Measurements from ENCODE around the gene CPLANE1.
"Not testable (repeated sequence)": the region's sequence is repeated elsewhere in the genome, so short reads cannot be mapped to it uniquely, and the experiment has no call there.

The CPLANE1 gene

DNA sequence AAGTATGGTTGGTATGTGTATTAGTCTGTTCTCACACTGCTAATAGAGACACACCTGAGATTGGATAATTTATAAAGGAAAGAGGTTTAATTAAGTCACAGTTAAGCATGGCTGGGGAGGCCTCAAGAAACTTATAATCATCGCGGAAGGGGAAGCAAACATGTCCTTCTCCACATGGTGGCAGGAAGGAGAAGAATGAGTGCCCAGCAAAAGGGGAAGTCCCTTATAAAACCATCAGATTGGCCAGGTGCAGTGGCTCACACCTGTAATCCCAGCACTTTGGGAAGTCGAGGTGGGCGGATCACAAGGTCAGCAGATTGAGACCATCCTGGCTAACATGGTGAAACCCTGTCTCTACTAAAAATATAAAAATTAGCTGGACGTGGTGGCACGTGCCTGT, 113.9 kb downstream of the CPLANE1 start:
- in situ Hi-C loops (cut with MboI; ENCODE audit: low sequenced_read_pairs); DNase-seq (ENCODE audit: low spot score in 2 of 2): not testable (repeated sequence)

DNA sequence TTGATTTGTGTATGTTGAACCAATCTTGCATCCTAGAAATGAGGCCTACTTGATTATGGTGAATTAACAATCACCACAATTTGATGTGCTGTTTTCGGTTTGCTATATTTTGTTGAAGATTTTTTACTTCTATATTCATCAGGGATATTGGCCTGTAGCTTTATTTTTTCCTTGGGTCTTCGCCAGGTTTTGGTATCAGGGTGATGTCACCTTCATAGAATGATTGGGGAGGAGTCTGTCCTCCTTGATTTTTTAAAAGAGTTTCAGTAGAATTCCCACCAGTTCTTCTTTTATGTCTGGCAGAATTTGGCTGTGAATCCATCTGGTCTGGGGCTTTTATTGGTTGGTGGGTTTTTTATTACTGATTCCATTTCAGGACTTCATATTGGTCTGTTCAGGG, 115.2 kb downstream of the CPLANE1 start:
- no peaks in the 10 kb centered on the region for H3K4me1 ChIP-seq
- no peak overlapping the region for H3K4me3 ChIP-seq
- DNase-seq (ENCODE audit: low spot score in 2 of 2) = no peak
- H3K9me3 ChIP-seq = peaks cover 13% of the 10 kb centered on the region
- H3K27me3 ChIP-seq (ENCODE audit: low read depth) = no peaks in the 10 kb centered on the region
- in situ Hi-C loops (cut with MboI; ENCODE audit: low sequenced_read_pairs) = no loop called here
- peaks cover 12% of the 10 kb centered on the region for H3K36me3 ChIP-seq (replicated peaks)

More for the DNA sequence above, 113.9 kb downstream of the CPLANE1 start:
- not testable (repeated sequence) for H3K27me3 ChIP-seq (ENCODE audit: low read depth); H3K4me3 ChIP-seq; H3K4me1 ChIP-seq
- H3K9me3 ChIP-seq = peaks cover 13% of the 10 kb centered on the region
- peaks cover 11% of the 10 kb centered on the region for H3K36me3 ChIP-seq (replicated peaks)

DNA sequence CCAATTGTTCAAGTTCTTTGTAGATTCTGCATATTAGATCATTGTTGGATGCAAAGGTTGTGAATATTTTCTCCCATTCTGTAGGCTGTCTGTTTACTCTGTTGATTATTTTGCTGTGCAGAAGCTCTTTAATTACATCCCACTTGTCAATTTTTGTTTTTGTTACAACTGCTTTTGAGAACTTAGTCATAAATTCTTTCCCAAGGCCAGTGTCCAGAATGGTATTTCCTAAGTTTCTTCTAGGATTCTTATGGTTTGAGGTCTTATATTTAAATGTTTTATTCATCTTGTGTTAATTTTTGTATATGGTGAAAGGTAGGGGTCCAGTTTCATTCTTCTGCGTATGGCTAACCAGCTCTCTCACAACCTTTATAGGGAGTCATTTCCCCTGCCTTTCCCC, 116.5 kb downstream of the CPLANE1 start:
- no peaks in the 10 kb centered on the region for H3K4me1 ChIP-seq
- in situ Hi-C loops (cut with MboI; ENCODE audit: low sequenced_read_pairs) = no loop called here
- H3K27me3 ChIP-seq (ENCODE audit: low read depth) = no peaks in the 10 kb centered on the region
- no peak for DNase-seq (ENCODE audit: low spot score in 2 of 2)
- peaks cover 12% of the 10 kb centered on the region for H3K36me3 ChIP-seq (replicated peaks)
- peaks cover 13% of the 10 kb centered on the region for H3K9me3 ChIP-seq
- no peak overlapping the region for H3K4me3 ChIP-seq

DNA sequence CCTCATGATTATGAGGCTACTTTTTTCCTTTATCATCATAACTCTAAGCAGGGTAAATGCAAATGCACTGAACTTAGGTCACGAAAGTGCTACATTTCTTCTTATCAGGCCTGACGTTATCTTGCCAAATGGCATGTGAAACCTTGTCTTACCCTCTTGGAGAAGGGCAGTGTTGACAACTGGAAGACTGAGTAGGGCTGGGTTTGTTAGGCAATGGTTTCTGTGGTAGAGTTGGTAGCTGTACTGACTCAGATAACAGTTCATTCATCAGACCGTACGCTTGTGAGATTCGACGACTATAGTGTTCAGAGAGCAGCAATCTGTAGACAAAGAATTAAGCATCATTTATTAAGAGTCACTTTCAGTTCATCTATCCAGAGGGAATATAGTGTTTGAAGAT, 127.7 kb downstream of the CPLANE1 start:
- peaks cover 13% of the 10 kb centered on the region for H3K36me3 ChIP-seq (replicated peaks)
- no peaks in the 10 kb centered on the region for H3K27me3 ChIP-seq (ENCODE audit: low read depth)
- no peak overlapping the region for H3K4me3 ChIP-seq
- in situ Hi-C loops (cut with MboI; ENCODE audit: low sequenced_read_pairs) = no loop called here
- no peak for DNase-seq (ENCODE audit: low spot score in 2 of 2)
- no peaks in the 10 kb centered on the region for H3K4me1 ChIP-seq
- H3K9me3 ChIP-seq = no peaks in the 10 kb centered on the region

DNA sequence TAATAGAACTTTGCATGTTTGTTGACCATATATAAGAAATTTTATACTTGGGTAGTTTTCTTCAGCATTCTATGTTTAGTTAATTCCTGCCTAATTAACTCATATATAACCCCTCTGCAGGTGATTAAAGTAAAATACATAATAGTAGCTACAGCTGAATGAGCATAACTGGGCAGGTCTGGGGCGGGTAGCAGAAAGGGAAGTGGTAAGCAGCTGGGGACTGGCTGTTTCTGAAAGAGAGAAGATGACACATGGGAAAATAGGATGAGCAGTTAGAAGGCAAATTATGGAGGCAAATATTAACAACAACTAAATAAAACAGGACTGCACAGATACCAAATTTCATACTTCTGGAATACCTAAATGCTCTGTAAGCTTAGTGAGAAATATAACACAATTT, 128.1 kb downstream of the CPLANE1 start:
- Histone ChIP-seq H3K9me3 (no peaks in the 10 kb centered on the region), H3K4me3 (no peak overlapping the region), H3K4me1 (no peaks in the 10 kb centered on the region), H3K36me3 (replicated peaks) (peaks cover 13% of the 10 kb centered on the region), H3K27me3 (ENCODE audit: low read depth) (no peaks in the 10 kb centered on the region)
- no peak for DNase-seq (ENCODE audit: low spot score in 2 of 2)
- in situ Hi-C loops (cut with MboI; ENCODE audit: low sequenced_read_pairs) = no loop called here

DNA sequence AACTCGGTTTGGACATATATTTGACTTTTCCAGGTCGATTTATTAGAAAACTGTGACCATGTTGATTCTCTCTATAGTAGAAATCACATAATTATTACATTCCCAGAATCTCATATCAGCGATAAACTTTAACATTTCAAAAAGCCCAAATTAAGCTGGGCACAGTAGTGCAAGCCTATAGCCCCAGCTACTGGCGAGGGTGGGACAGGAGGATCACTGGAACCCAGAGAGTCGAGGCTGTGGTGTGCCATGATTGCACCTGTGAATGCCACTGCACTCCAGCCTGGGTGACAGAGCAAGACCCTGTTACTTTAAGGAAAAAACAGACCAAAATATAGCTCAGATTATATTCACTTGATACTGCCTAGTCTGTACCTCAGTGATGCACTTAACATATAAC, 128.9 kb downstream of the CPLANE1 start:
- Histone ChIP-seq H3K4me3 (no peak overlapping the region), H3K4me1 (no peaks in the 10 kb centered on the region), H3K9me3 (no peaks in the 10 kb centered on the region), H3K36me3 (replicated peaks) (peaks cover 13% of the 10 kb centered on the region), H3K27me3 (ENCODE audit: low read depth) (no peaks in the 10 kb centered on the region)
- in situ Hi-C loops (cut with MboI; ENCODE audit: low sequenced_read_pairs) = no loop called here
- DNase-seq (ENCODE audit: low spot score in 2 of 2) = no peak

DNA sequence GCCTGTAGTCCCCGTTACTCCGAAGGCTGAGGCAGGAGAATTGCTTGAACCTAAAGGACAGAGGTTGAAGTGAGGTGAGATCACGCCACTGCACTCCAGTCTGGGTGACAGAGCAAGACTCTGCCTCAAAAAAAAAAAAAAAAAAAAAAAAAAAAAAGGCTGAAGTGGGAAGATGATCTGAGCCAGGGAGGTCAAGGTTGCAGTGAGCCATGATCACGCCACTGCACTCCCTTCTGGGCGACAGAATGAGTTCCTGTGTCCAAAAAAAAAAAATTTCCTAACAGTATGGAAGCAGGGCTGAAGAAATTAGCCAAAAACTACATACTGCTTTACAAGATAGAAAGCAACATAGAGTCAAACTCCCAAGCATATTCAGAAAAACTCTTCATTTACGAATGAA, 132.8 kb downstream of the CPLANE1 start:
- Histone ChIP-seq H3K4me1 (no peaks in the 10 kb centered on the region), H3K36me3 (replicated peaks) (peaks cover 23% of the 10 kb centered on the region)
- in situ Hi-C loops (cut with MboI; ENCODE audit: low sequenced_read_pairs) = no loop called here

DNA sequence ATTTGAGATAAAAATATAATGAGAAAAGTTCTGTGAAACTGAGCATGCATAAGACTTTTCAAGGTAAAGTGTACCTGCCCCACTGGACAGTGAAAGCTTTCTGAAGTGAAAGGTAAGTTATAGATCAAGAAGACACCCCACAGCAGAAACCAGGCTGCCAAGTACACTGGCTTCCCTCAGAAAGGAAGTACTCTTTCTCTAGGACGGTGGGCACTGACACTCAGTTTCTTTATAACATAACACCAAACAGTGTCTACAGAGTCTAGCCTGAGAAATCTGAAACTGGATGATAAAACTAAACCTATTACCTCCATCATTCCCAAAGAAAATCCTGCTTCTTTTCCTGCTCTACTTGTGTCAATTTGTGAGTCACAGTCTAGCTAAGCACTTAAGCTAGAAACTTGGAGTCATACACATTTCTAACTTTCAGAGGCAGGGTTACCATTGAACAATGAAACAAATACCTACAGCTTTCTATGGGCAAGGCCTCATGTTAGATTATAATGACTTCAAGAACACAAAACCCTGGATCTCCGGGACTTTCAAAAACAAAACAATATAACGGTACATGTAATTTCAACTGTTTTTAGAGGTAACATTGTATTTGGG, 136.7 kb downstream of the CPLANE1 start:
- H3K4me3 ChIP-seq = no peak overlapping the region
- H3K36me3 ChIP-seq (replicated peaks) = peaks cover 17% of the 10 kb centered on the region; the same call in 1 of the 2 replicates
- H3K27me3 ChIP-seq (ENCODE audit: low read depth) = no peaks in the 10 kb centered on the region
- H3K9me3 ChIP-seq = no peaks in the 10 kb centered on the region
- DNase-seq (ENCODE audit: low spot score in 2 of 2) = no peak
- in situ Hi-C loops (cut with MboI; ENCODE audit: low sequenced_read_pairs) = no loop called here
- no peaks in the 10 kb centered on the region for H3K4me1 ChIP-seq

More for the DNA sequence above, 132.8 kb downstream of the CPLANE1 start:
- no peak for DNase-seq (ENCODE audit: low spot score in 2 of 2)
- Histone ChIP-seq H3K9me3 (no peaks in the 10 kb centered on the region), H3K4me3 (no peak overlapping the region), H3K27me3 (ENCODE audit: low read depth) (no peaks in the 10 kb centered on the region)

DNA sequence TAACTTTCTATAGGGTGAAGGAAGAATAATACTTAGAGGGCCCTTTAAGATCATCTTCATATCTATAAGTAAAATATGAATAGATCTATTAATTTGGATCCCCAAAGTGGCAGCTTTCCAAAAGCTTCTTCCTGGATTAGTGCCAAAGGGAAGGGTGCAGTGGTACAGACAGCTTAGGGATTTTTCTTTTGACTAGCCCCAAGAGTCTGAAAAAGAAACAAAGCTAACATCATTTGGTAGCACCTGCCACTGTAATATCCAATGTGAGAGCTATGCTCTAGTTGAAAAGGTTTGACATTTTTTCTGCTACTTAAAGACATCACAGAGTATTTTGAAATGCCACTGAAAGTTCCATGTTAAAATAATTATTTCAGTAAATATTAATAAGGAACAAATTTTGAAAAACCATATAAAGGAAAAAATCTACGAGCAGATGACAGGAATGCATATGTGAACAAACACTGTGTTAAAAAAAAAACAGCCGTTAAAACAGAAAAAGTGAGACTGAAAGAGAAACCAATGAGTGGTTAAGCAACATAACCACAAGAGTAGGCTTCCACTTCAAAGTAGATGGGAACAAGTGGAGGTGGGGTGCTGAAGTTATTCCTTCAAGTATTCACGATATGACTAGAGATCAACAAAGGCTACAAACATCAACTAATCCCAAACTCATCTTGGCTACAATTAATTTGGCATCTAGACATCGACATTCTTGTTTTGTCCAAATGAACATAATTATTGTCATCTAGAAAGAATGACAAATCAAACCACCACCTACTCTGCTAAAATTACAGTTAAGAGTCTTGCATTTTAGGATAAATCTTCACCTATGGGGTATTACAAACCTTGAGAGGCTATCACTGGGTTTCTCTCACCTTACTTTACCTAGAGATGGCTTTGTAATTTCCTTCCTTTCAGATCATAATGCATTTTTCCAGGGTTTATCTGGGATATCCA, 137.5 kb downstream of the CPLANE1 start:
- no peaks in the 10 kb centered on the region for H3K9me3 ChIP-seq
- H3K36me3 ChIP-seq (replicated peaks) = peaks cover 17% of the 10 kb centered on the region; the same call in 1 of the 2 replicates
- no peak for DNase-seq (ENCODE audit: low spot score in 2 of 2)
- no peaks in the 10 kb centered on the region for H3K4me1 ChIP-seq
- no peak overlapping the region for H3K4me3 ChIP-seq
- in situ Hi-C loops (cut with MboI; ENCODE audit: low sequenced_read_pairs) = no loop called here
- no peaks in the 10 kb centered on the region for H3K27me3 ChIP-seq (ENCODE audit: low read depth)

DNA sequence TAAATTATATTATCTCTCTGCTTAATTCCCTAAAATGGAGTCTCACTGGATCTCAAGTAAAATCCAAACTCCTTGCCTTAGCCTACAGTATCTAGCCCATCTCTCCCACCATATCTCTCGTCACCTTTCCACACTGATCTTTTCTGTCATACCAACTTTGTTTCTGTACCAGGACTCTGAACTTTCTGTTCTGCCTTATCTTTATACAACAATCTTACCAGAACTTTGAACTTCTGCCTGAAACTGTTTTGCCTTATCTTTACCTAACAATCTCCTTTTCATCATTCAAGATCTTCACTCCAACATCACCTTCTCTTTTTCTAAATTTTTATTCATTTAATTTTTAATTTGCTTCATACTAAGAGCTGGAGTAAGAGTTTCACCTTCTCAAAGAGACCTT, 139.0 kb downstream of the CPLANE1 start:
- no peaks in the 10 kb centered on the region for H3K4me1 ChIP-seq
- no peaks in the 10 kb centered on the region for H3K27me3 ChIP-seq (ENCODE audit: low read depth)
- in situ Hi-C loops (cut with MboI; ENCODE audit: low sequenced_read_pairs) = no loop called here

DNA sequence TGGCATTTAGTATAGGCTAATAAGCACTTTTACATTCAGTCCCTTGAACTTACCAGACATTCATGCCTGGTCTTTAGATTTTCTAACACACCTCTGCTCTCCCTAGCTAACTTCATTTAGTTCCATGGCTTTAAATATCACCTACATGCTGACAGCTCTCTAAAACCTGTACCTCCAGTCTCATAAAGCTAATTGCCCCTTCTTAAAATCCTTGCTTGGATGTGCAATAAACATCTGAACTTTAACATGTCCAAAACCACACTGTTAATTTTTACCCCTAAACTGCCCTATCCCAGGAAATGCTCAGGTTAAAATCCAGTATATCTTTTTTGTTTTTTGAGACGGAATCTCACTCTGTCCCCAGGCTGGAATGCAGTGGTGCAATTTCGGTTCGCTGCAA, 139.8 kb downstream of the CPLANE1 start:
- DNase-seq (ENCODE audit: low spot score in 2 of 2) = no peak
- Histone ChIP-seq H3K4me1 (no peaks in the 10 kb centered on the region), H3K9me3 (no peaks in the 10 kb centered on the region), H3K36me3 (replicated peaks) (peaks cover 11% of the 10 kb centered on the region; the same call in 1 of the 2 replicates), H3K27me3 (ENCODE audit: low read depth) (no peaks in the 10 kb centered on the region), H3K4me3 (no peak overlapping the region)
- in situ Hi-C loops (cut with MboI; ENCODE audit: low sequenced_read_pairs) = no loop called here

More for the DNA sequence above, 139.0 kb downstream of the CPLANE1 start:
- Histone ChIP-seq H3K36me3 (replicated peaks) (peaks cover 17% of the 10 kb centered on the region; the same call in 1 of the 2 replicates), H3K4me3 (no peak overlapping the region), H3K9me3 (no peaks in the 10 kb centered on the region)
- no peak for DNase-seq (ENCODE audit: low spot score in 2 of 2)

DNA sequence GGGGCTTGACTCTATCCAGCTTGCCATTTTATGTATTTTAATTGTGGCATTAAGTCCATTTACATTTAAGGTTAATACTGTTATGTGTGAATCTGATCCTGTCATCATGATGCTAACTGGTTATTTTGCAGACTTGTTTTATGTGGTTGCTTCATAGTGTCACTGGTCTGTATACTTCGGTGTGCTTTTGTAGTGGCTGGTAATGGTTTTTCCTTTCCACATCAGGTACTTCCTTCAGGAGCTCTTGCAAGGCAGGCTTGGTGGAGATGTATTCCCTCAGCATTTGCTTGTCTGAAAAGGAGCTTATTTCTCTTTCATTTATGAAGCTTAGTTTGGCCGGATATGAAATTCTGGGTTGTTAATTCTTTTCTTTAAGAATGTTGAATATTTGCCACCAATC, 145.9 kb downstream of the CPLANE1 start:
- DNase-seq (ENCODE audit: low spot score in 2 of 2) = no peak
- in situ Hi-C loops (cut with MboI; ENCODE audit: low sequenced_read_pairs) = no loop called here
- Histone ChIP-seq H3K27me3 (ENCODE audit: low read depth) (no peaks in the 10 kb centered on the region; the same call in 1 of the 2 replicates), H3K9me3 (no peaks in the 10 kb centered on the region), H3K4me3 (no peak overlapping the region), H3K36me3 (replicated peaks) (no peaks in the 10 kb centered on the region), H3K4me1 (no peaks in the 10 kb centered on the region)

DNA sequence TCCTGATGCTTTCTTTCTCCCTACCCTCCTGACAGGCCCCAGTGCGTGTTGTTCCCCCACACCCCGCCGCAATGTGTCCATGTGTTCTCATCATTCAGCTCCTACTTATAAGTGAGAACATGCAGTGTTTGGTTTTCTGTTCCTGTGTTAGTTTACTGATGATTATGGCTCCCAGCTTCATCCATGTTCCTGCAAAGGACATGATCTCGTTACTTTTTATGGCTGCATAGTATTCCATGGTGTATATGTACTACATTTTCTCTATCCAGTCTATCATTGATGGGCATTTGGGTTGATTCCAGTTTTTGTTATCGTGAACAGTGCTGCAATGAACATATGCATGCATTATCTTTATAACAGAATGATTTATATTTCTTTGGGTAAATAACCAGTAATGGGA, 149.9 kb downstream of the CPLANE1 start:
- H3K27me3 ChIP-seq (ENCODE audit: low read depth); DNase-seq (ENCODE audit: low spot score in 2 of 2); H3K4me1 ChIP-seq; H3K4me3 ChIP-seq; H3K9me3 ChIP-seq; H3K36me3 ChIP-seq (replicated peaks); in situ Hi-C loops (cut with MboI; ENCODE audit: low sequenced_read_pairs): not testable (repeated sequence)

DNA sequence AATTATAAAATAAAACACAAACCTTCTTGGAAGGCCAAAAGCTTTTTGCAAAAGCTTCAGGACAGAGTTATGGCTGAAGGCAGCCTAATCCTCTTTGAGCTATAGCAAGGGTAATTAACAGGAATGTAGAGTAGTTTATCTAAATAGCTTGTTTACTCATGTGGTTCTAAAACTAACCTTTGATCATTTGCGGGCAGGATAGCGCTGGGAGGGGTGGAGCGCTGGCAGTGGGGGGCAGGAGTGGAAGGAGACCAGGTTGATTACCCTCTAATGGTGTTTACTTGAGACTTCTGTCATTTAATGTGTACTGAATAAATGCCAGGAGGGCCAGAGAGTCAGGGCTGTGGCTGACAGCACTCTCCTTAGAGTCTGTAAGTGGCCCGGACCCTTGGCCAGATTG, 155.4 kb downstream of the CPLANE1 start:
- H3K4me3 ChIP-seq; H3K36me3 ChIP-seq (replicated peaks); DNase-seq (ENCODE audit: low spot score in 2 of 2); H3K4me1 ChIP-seq; H3K27me3 ChIP-seq (ENCODE audit: low read depth); H3K9me3 ChIP-seq; in situ Hi-C loops (cut with MboI; ENCODE audit: low sequenced_read_pairs): not testable (repeated sequence)
